Measurements from ENCODE around the gene TNPO2.

DNA sequence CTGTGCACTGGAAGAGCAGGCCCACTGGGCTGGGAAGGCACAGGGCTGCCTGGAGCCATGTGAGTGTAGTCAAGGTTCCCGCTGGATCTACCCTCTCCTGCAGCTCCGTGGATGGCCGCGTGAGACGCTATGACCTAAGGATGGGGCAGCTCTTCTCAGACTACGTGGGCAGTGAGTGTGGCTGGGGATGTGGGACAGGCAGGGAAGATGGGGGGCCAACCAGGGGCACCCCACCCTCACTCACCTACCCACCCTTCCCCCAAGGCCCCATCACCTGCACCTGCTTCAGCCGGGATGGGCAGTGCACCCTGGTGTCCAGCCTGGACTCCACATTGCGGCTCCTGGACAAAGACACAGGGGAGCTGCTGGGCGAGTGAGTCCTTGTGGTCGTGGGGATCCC lies 51.0 kb downstream of the TNPO2 start:
- TF ChIP-seq, protein P1, sequence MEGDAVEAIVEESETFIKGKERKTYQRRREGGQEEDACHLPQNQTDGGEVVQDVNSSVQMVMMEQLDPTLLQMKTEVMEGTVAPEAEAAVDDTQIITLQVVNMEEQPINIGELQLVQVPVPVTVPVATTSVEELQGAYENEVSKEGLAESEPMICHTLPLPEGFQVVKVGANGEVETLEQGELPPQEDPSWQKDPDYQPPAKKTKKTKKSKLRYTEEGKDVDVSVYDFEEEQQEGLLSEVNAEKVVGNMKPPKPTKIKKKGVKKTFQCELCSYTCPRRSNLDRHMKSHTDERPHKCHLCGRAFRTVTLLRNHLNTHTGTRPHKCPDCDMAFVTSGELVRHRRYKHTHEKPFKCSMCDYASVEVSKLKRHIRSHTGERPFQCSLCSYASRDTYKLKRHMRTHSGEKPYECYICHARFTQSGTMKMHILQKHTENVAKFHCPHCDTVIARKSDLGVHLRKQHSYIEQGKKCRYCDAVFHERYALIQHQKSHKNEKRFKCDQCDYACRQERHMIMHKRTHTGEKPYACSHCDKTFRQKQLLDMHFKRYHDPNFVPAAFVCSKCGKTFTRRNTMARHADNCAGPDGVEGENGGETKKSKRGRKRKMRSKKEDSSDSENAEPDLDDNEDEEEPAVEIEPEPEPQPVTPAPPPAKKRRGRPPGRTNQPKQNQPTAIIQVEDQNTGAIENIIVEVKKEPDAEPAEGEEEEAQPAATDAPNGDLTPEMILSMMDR (IDR thresholded peaks at IDR 0.05), result no peak
- no peak for TF ChIP-seq ZFX (IDR thresholded peaks at IDR 0.05; ENCODE audit: borderline replicate concordance)

Measured in 22Rv1 (cell line).